Left lung (tissue), 10 donors: Measurements from ENCODE around the gene FETUB. TPM values are rescaled to one million over a fixed set of nuclear protein-coding genes. Genes with fewer than 3 reads are reported as not detected.

Source experiments
- ATAC-seq: fragments of 200-7000 bp; cut with Tn5 transposase; one replicate; pipeline ENCODE4 v1.9.1; 2020; ENCODE audit warnings: moderate library complexity
- DNase-seq, 4 donors: peaks; one replicate each; pipeline ENCODE4 v3.0.0-alpha.2; 2013 to 2020
- H3K27ac ChIP-seq, 2 donors: fragments of 200-600 bp; sonication (generic) in 1 of 2; one replicate each; pipeline versions ENCODE4 v1.5.0 to v1.8.0; 2020 to 2021
- H3K27me3 ChIP-seq, 2 donors: fragments of 200-600 bp; sonication (generic) in 1 of 2; one replicate each; pipeline versions ENCODE4 v1.5.0 to v1.8.0; 2020 to 2021
- H3K36me3 ChIP-seq, 2 donors: fragments of 200-600 bp; sonication (generic) in 1 of 2; one replicate each; pipeline versions ENCODE4 v1.5.0 to v1.8.0; 2020 to 2021
- H3K4me1 ChIP-seq, 2 donors: fragments of 200-600 bp; one replicate each; pipeline ENCODE4 v1.8.0; 2021
- H3K4me3 ChIP-seq, 2 donors: fragments of 200-600 bp; sonication (generic) in 1 of 2; one replicate each; pipeline versions ENCODE4 v1.5.0 to v1.8.0; 2020 to 2021; ENCODE audit warnings: mild to moderate bottlenecking in 1 of 2
- H3K9me3 ChIP-seq, 2 donors: fragments of 200-600 bp; sonication (generic) in 1 of 2; one replicate each; pipeline versions ENCODE4 v1.5.0 to v1.8.0; 2020 to 2021
- CTCF ChIP-seq, 2 donors: fragments of 200-600 bp; sonication (generic) in 1 of 2; IDR thresholded peaks; one replicate each; pipeline versions ENCODE4 v1.5.0 to v1.8.0; 2021; ENCODE audit warnings: antibody characterized with exemption in 2 of 2
- intact Hi-C, 2 donors: fragments of 100-400 bp; cut with DNase I; formaldehyde crosslinking; loops; one replicate each; pipeline versions ENCODE4 v1.11.2 to v1.14.2; 2022
- polyA plus RNA-seq, 6 donors: library from polyadenylated mRNA; unstranded; fragments of 120-200 nt; gene quantifications; one replicate each; pipeline ENCODE4 v1.2.1, GENCODE V29; 2013; ENCODE audit not compliant: insufficient read length in 6 of 6
- total RNA-seq, 2 donors: library from RNA; stranded (reverse); fragmentation: NEBNext Ultra II Directional; extraction: Animal tissue kit (Norgen Biotek cat#: 25700); gene quantifications; one replicate each; pipeline ENCODE4 v1.2.1, GENCODE V29; 2021
- donor health status: DM: no; HTN: yes; CAD: no.
- donor health status: DM: no; HTN: no; CAD: no.

FETUB gene
- total and polyA plus RNA-seq, 8 donors: not detected

DNA sequence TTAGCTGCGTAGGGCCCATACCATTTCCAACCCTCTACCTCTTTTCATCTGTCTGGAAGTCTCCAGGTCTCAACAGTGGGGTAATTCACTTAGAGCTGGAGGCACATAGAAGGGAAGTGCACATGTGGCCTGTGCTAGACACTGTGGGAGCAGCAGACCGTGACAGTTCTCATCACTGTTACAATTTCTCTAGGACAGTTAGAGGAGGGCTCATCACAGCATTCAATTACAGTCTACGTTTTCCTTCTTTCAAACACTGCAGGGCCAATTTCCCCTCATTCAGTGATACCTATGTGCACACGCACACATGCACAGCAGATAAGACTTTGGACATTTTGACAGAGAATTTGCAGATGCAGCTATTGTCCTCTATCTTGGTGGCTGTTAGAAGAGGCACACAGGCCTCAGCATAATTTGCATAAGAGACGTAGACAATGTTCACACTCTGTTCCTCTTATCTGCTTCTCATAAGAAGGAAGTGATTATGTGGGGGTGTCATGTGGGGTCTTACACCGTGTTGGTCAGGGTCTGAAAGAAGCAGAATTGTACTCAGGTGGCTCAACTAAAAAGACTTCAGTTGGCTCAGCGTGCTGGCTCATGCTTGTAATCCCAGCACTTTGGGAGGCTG, 13.0 kb downstream of the FETUB start:
- no peaks in the 10 kb centered on the region for H3K36me3 ChIP-seq
- H3K27ac ChIP-seq: no peak overlapping the region
- no peak for TF ChIP-seq CTCF (IDR thresholded peaks at IDR 0.05)
- H3K4me3 ChIP-seq: no peak overlapping the region
- no peaks in the 10 kb centered on the region for H3K9me3 ChIP-seq
- no peaks in the 10 kb centered on the region for H3K4me1 ChIP-seq
- H3K27me3 ChIP-seq: peaks cover 0 to 18% of the 10 kb centered on the region in 2 donors
- intact Hi-C loops: no loop called here
- ATAC-seq: no peak
- no peak for DNase-seq

GRCh38 chr3:186653984-186654383, 13.8 kb downstream of the FETUB start:
- Histone ChIP-seq H3K36me3 (no peaks in the 10 kb centered on the region), H3K9me3 (no peaks in the 10 kb centered on the region), H3K27me3 (peaks cover 0 to 16% of the 10 kb centered on the region in 2 donors), H3K4me3 (no peak overlapping the region), H3K27ac (no peak overlapping the region), H3K4me1 (no peaks in the 10 kb centered on the region)
- no peak for TF ChIP-seq CTCF (IDR thresholded peaks at IDR 0.05)
- DNase-seq (no peak), ATAC-seq (no peak)
- intact Hi-C loops: no loop called here

GRCh38 chr3:186663361-186664118, 23.3 kb downstream of the FETUB start:
- no peak for DNase-seq
- Histone ChIP-seq H3K4me3 (no peak overlapping the region), H3K4me1 (no peaks in the 10 kb centered on the region), H3K9me3 (no peaks in the 10 kb centered on the region), H3K36me3 (no peaks in the 10 kb centered on the region), H3K27ac (no peak overlapping the region), H3K27me3 (peaks cover 0 to 24% of the 10 kb centered on the region in 2 donors)
- TF ChIP-seq CTCF (IDR thresholded peaks at IDR 0.05): no peak
- no peak for ATAC-seq
- intact Hi-C loops: no loop called here

- ATAC-seq (no peak), DNase-seq (no peak)
- H3K27me3 ChIP-seq: peaks cover 0 to 24% of the 10 kb centered on the region in 2 donors
- TF ChIP-seq CTCF (IDR thresholded peaks at IDR 0.05): no peak
- intact Hi-C loops: no loop called here
- no peak overlapping the region for H3K27ac ChIP-seq
- no peaks in the 10 kb centered on the region for H3K4me1 ChIP-seq
- H3K36me3 ChIP-seq: no peaks in the 10 kb centered on the region
- H3K9me3 ChIP-seq: no peaks in the 10 kb centered on the region
- H3K4me3 ChIP-seq: no peak overlapping the region
These were observed 23.9 kb downstream of the FETUB start for GRCh38 chr3:186664119-186664495.

GRCh38 chr3:186664506-186664905, 24.3 kb downstream of the FETUB start:
- Histone ChIP-seq H3K9me3 (no peaks in the 10 kb centered on the region), H3K36me3 (no peaks in the 10 kb centered on the region), H3K27me3 (peaks cover 0 to 24% of the 10 kb centered on the region in 2 donors), H3K4me3 (no peak overlapping the region), H3K4me1 (no peaks in the 10 kb centered on the region), H3K27ac (no peak overlapping the region)
- intact Hi-C loops: no loop called here
- ATAC-seq: no peak
- no peak for TF ChIP-seq CTCF (IDR thresholded peaks at IDR 0.05)
- no peak for DNase-seq
